Stimulated activated CD8-positive, alpha-beta memory T cell treated with anti-CD3 and anti-CD28 coated beads, Interleukin-15, amount 100 ng/mL, for 4 hours (primary cell): Measurements from ENCODE around the gene SMIM8.

Experiments
- DNase-seq, 2 donors: peaks; one replicate each; pipeline ENCODE4 v3.0.0-alpha.2; 2020; ENCODE audit warnings: low read depth in 2 of 2

Gene SMIM8

DNA sequence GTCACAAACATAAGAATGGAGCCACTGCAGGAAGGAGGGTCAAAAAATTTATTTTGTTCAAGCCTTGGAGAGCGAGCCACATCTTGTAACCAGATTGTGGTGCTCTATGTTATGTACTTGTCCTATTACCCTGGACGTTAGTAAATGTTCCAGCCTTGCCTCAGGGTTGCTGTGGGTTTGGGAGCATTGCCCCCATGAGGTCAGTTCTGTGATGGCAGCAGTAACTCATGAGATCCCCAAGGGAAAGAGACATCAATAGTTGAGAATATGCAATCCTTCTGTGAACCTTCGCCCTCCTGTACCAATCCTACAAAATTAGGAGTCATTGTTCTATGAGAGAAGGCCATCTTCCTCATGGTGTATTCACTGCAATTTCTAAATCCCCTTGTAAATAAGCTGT lies 68.9 kb downstream of the SMIM8 start:
- no peak for DNase-seq
